MM.1S (cell line): ENCODE results near the gene TMEM272.

Experiments
- DNase-seq: peaks from one replicate; pipeline ENCODE4 v3.0.0-alpha.2; 2015
- H2AFZ ChIP-seq: fragments of 300-600 bp; sonication (generic); 2 replicates; pipeline ENCODE4 v1.6.0; 2016; ENCODE audit warnings: antibody characterized with exemption, low read length
- H3F3A ChIP-seq: fragments of 300-600 bp; sonication (generic); 2 replicates; pipeline ENCODE4 v1.6.1; 2016; ENCODE audit warnings: mild to moderate bottlenecking, antibody characterized with exemption, low read length, moderate library complexity, mixed read lengths; ENCODE audit not compliant: insufficient read depth
- H3K27ac ChIP-seq: fragments of 300-600 bp; sonication (generic); 2 replicates; pipeline ENCODE4 v1.5.1; 2016; ENCODE audit warnings: mild to moderate bottlenecking, low read length
- H3K27me3 ChIP-seq: fragments of 300-600 bp; sonication (generic); replicated peaks from 2 replicates; pipeline ENCODE4 v1.6.0; 2016; ENCODE audit warnings: low read length; ENCODE audit not compliant: insufficient read depth
- H3K36me3 ChIP-seq: fragments of 300-600 bp; sonication (generic); replicated peaks from 2 replicates; pipeline ENCODE4 v1.6.1; 2016; ENCODE audit warnings: mild to moderate bottlenecking, low read length, mixed read lengths; ENCODE audit not compliant: insufficient read depth
- H3K4me1 ChIP-seq: fragments of 300-600 bp; sonication (generic); 2 replicates; pipeline ENCODE4 v1.6.1; 2016; ENCODE audit warnings: low read length, mixed read lengths
- H3K4me2 ChIP-seq: fragments of 300-600 bp; sonication (generic); 2 replicates; pipeline ENCODE4 v1.6.0; 2016; ENCODE audit warnings: low read depth, low read length
- H3K4me3 ChIP-seq: fragments of 300-600 bp; sonication (generic); 2 replicates; pipeline ENCODE4 v1.5.1; 2016; ENCODE audit warnings: low read length, mixed read lengths
- H3K79me2 ChIP-seq: fragments of 300-600 bp; sonication (generic); 2 replicates; pipeline ENCODE4 v1.6.1; 2016; ENCODE audit warnings: mixed run types, low read length, mixed read lengths
- H3K9ac ChIP-seq: fragments of 300-600 bp; sonication (generic); 2 replicates; pipeline ENCODE4 v1.6.1; 2016; ENCODE audit warnings: low read length, mixed read lengths
- H3K9me2 ChIP-seq: fragments of 300-600 bp; sonication (generic); replicated peaks from 2 replicates; pipeline ENCODE4 v1.6.1; 2016; ENCODE audit warnings: mild to moderate bottlenecking, low read length, mixed read lengths; ENCODE audit not compliant: insufficient read depth
- H3K9me3 ChIP-seq: fragments of 300-600 bp; sonication (generic); replicated peaks from 2 replicates; pipeline ENCODE4 v1.6.1; 2016; ENCODE audit warnings: mild to moderate bottlenecking, low read length, mixed read lengths; ENCODE audit not compliant: insufficient read depth
- H4K20me1 ChIP-seq: fragments of 300-600 bp; sonication (generic); 2 replicates; pipeline ENCODE4 v1.6.1; 2016; ENCODE audit warnings: mild to moderate bottlenecking, low read length, moderate library complexity, mixed read lengths; ENCODE audit not compliant: insufficient read depth
- EZH2 ChIP-seq: fragments of 300-600 bp; sonication (generic); optimal IDR thresholded peaks from 2 replicates; pipeline ENCODE3; 2017; ENCODE audit warnings: low read depth, mild to moderate bottlenecking, antibody characterized with exemption, low read length, mixed read lengths
- EZH2phosphoT487 ChIP-seq: fragments of 300-600 bp; sonication (generic); IDR thresholded peaks from 2 replicates; pipeline ENCODE4 v1.6.1; 2018; ENCODE audit warnings: antibody characterized with exemption, low read length
- TF ChIP-seq, protein P1 (sequence below): fragments of 300-600 bp; sonication (generic); IDR thresholded peaks from 2 replicates; pipeline ENCODE4 v1.5.1; 2016; ENCODE audit warnings: antibody characterized with exemption, low read length, mixed read lengths

TMEM272 gene

DNA sequence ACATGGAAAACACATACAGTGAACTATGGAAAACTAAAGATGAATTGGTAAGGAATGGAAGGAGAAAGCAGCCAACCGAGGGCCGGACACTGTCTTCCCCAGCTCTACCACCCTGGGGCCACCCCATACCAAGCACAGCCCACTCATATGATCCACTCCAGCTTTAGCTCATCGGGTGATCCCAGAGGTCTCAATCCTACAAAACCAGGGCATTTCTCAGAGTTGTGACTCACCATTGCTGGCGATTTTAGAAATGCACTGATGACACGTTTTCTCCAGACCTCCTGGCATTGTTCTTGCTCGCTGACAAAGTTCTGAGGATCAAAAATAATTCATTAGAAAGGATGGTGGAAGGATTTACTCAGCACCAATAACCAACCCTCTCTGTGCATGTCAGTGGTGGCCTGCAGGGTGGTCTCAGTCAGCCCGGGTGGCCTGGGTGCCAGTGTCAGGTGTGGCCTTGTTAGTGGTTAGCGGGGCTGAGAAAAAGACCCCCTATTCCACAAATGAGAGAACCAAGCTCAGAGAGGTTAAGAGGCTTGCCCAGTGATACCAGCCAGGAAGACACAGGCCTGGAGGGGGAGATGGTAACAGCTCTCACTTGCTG is 6.6 kb downstream of the TMEM272 start:
- no peak for DNase-seq
- H3F3A ChIP-seq: no peaks in the 10 kb centered on the region
- H3K9me2 ChIP-seq: no peaks in the 10 kb centered on the region
- H3K79me2 ChIP-seq: no peaks in the 10 kb centered on the region
- no peak overlapping the region for H3K4me2 ChIP-seq
- no peak overlapping the region for H2AFZ ChIP-seq
- H3K4me3 ChIP-seq: no peak overlapping the region
- H3K27ac ChIP-seq: no peak overlapping the region
- H3K9ac ChIP-seq: no peak overlapping the region
- H3K36me3 ChIP-seq: no peaks in the 10 kb centered on the region
- no peaks in the 10 kb centered on the region for H3K4me1 ChIP-seq
- TF ChIP-seq, protein P1, sequence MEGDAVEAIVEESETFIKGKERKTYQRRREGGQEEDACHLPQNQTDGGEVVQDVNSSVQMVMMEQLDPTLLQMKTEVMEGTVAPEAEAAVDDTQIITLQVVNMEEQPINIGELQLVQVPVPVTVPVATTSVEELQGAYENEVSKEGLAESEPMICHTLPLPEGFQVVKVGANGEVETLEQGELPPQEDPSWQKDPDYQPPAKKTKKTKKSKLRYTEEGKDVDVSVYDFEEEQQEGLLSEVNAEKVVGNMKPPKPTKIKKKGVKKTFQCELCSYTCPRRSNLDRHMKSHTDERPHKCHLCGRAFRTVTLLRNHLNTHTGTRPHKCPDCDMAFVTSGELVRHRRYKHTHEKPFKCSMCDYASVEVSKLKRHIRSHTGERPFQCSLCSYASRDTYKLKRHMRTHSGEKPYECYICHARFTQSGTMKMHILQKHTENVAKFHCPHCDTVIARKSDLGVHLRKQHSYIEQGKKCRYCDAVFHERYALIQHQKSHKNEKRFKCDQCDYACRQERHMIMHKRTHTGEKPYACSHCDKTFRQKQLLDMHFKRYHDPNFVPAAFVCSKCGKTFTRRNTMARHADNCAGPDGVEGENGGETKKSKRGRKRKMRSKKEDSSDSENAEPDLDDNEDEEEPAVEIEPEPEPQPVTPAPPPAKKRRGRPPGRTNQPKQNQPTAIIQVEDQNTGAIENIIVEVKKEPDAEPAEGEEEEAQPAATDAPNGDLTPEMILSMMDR: no peak
- no peak for TF ChIP-seq EZH2phosphoT487
- no peak for TF ChIP-seq EZH2
- no peaks in the 10 kb centered on the region for H3K27me3 ChIP-seq
- H4K20me1 ChIP-seq: no peaks in the 10 kb centered on the region
- no peaks in the 10 kb centered on the region for H3K9me3 ChIP-seq

DNA sequence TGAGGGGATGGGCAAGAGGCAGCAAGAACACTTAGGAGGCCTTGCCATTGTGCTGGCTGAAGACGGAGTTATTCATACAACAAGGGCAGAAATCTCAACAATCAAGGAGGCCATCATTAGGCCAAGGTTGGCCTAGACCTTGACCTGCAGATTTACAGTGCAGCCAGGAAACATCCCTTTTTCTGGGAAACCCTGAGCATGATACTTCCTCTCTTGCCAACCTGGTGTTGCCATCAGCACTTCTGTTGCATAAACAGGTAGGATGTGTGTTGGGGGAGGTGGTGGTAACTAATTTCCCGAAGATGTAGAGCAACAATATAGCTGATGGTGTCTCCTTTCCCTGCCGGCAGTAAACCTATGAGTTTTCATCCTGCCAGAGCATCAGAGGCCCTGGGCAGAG is 8.0 kb downstream of the TMEM272 start:
- H3F3A ChIP-seq: no peaks in the 10 kb centered on the region
- no peaks in the 10 kb centered on the region for H3K9me2 ChIP-seq
- no peak overlapping the region for H3K4me2 ChIP-seq
- no peaks in the 10 kb centered on the region for H4K20me1 ChIP-seq
- H3K4me3 ChIP-seq: no peak overlapping the region
- no peaks in the 10 kb centered on the region for H3K79me2 ChIP-seq
- no peak for TF ChIP-seq EZH2
- TF ChIP-seq EZH2phosphoT487: no peak
- TF ChIP-seq, protein P1: no peak
- no peaks in the 10 kb centered on the region for H3K36me3 ChIP-seq
- H3K9me3 ChIP-seq: no peaks in the 10 kb centered on the region
- no peaks in the 10 kb centered on the region for H3K4me1 ChIP-seq
- no peak overlapping the region for H2AFZ ChIP-seq
- H3K9ac ChIP-seq: no peak overlapping the region
- no peak for DNase-seq
- H3K27me3 ChIP-seq: no peaks in the 10 kb centered on the region
- no peak overlapping the region for H3K27ac ChIP-seq

DNA sequence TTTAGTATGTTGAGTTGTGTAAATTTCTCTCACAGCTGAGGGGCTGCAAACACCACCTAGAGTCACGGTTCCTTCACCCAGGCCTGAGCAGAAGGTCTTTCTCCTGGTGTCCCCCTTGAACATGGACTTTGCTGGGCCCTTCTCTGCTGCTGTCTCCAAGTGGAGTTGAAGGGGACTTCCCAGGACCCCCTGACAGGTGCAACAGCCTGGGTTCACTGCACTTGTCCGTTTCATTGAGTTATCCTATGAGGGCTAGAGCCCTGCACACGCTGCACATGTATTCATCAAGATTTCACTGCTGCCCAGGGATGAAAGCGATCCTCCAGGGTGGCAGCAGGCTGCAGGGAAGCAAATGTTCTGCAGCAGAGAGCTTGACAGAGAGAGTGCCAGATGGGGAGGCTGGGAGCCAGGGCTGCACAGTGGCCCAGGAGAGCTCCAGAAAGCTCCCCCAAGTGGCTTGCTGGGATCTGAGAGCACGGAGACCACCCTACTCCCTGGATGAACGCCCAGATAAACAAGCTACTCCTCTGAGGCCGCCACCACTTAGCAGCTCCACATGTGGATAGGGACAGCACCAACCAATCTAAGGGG is 10.3 kb downstream of the TMEM272 start:
- DNase-seq: no peak
- TF ChIP-seq, protein P1: no peak
- TF ChIP-seq EZH2phosphoT487 (no peak), EZH2 (no peak)
- H3K9me3 ChIP-seq: no peaks in the 10 kb centered on the region
- no peaks in the 10 kb centered on the region for H3K27me3 ChIP-seq
- no peak overlapping the region for H3K27ac ChIP-seq
- H3F3A ChIP-seq: no peaks in the 10 kb centered on the region
- H3K4me3 ChIP-seq: no peak overlapping the region
- no peaks in the 10 kb centered on the region for H3K36me3 ChIP-seq
- H3K4me1 ChIP-seq: no peaks in the 10 kb centered on the region
- no peak overlapping the region for H2AFZ ChIP-seq
- no peaks in the 10 kb centered on the region for H3K79me2 ChIP-seq
- no peaks in the 10 kb centered on the region for H3K9me2 ChIP-seq
- H3K9ac ChIP-seq: no peak overlapping the region
- no peaks in the 10 kb centered on the region for H4K20me1 ChIP-seq
- no peak overlapping the region for H3K4me2 ChIP-seq
